K562 (cell line): ENCODE measurements around the gene GSDME. TPM values are rescaled to one million over a fixed set of nuclear protein-coding genes. Genes with fewer than 3 reads are reported as not detected.
A peak's percentile ranks its signal among the peaks of the same experiment; 100 is the strongest.

Source experiments
- ATAC-seq: fragments of 200-7000 bp; cut with Tn5 transposase; 3 replicates; pipeline ENCODE4 v1.9.1; 2020; ENCODE audit warnings: moderate library complexity
- BruUV-seq: library from RNA; stranded (reverse); fragments of 400-500 nt; replicated peaks from 2 replicates; lab custom pipeline; 2021; lab: Mats Ljungman, UMichigan
- CTCF ChIA-PET: fragments of 300-600 bp; formaldehyde crosslinking; extraction: SDS; loops from one replicate; lab custom pipeline; 2021; ENCODE audit warnings: low intra/inter-chr PET ratio; lab: Yijun Ruan, JAX
- POLR2A ChIA-PET: fragments of 300-600, 350-650 bp; sonication (Branson Sonifier 250); formaldehyde crosslinking; extraction: SDS; loops from one replicate; lab custom pipeline; 2021; ENCODE audit warnings: antibody characterized with exemption, inconsistent platforms; lab: Yijun Ruan, JAX
- DNase-seq, 4 experiments: peaks; one replicate each; pipeline versions ENCODE4 v3.0.0 to v3.0.0-alpha.2; 2011 to 2018; ENCODE audit warnings: low spot score in 3 of 4, mixed read lengths in 3 of 4; ENCODE audit errors: extremely low read depth in 1 of 4
- FAIRE-seq: peaks from 2 replicates; lab custom pipeline; 2011; peaks lifted over from hg19 to GRCh38; lab: Jason Lieb, UNC
- H2AFZ ChIP-seq: 2 replicates; pipeline ENCODE4 v1.6.0; 2011; ENCODE audit warnings: low read depth, low read length, control low read depth, inconsistent platforms
- H3K27ac ChIP-seq: fragments of 200-600 bp; 3 replicates; pipeline ENCODE4 v1.8.0; 2011; ENCODE audit warnings: low read depth, mild to moderate bottlenecking, control low read depth, inconsistent platforms, low read length, moderate library complexity, mixed read lengths; ENCODE audit errors: extremely low read depth
- H3K27me3 ChIP-seq, 2 experiments: fragments of 300-600 bp in 1 of 2; 2 replicates in 1 of 2; 3 replicates in 1 of 2; pipeline versions ENCODE4 v1.6.0 to v1.8.0; 2011; ENCODE audit warnings: inconsistent platforms in 2 of 2, low read length in 2 of 2, mild to moderate bottlenecking in 1 of 2, mixed read lengths in 1 of 2, moderate library complexity in 1 of 2; ENCODE audit not compliant: control insufficient read depth in 2 of 2, insufficient read depth in 2 of 2
- H3K36me3 ChIP-seq: fragments of 300-600 bp; 3 replicates; pipeline ENCODE4 v1.8.0; 2011; ENCODE audit warnings: mild to moderate bottlenecking, low read length, inconsistent platforms; ENCODE audit not compliant: control insufficient read depth, insufficient read depth
- H3K4me1 ChIP-seq, 2 experiments: fragments of 200-600 bp in 1 of 2; replicated peaks in 1 of 2; 2 replicates in 1 of 2; 3 replicates in 1 of 2; pipeline versions ENCODE4 v1.5.1 to v1.8.0; 2011; ENCODE audit warnings: inconsistent platforms in 2 of 2, low read length in 2 of 2, mild to moderate bottlenecking in 1 of 2, mixed read lengths in 1 of 2, moderate library complexity in 1 of 2; ENCODE audit not compliant: control insufficient read depth in 2 of 2, insufficient read depth in 2 of 2
- H3K4me2 ChIP-seq: 2 replicates; pipeline ENCODE4 v1.6.1; 2011; ENCODE audit warnings: low read length, control low read depth, inconsistent platforms, mixed read lengths; ENCODE audit not compliant: insufficient read depth
- H3K4me3 ChIP-seq: fragments of 200-600 bp; sonication (generic), shearing (Covaris generic); 2 replicates; pipeline ENCODE4 v1.5.1; 2016; ENCODE audit warnings: control low read depth, inconsistent platforms
- H3K79me2 ChIP-seq: fragments of 200-600 bp; 3 replicates; pipeline ENCODE4 v1.8.0; 2011; ENCODE audit warnings: low read length, inconsistent platforms; ENCODE audit not compliant: control insufficient read depth, insufficient read depth
- H3K9ac ChIP-seq, 2 experiments: 2 replicates each; pipeline versions ENCODE4 v1.6.0 to v1.6.1; 2011; ENCODE audit warnings: low read depth in 2 of 2, low read length in 2 of 2, control low read depth in 1 of 2, inconsistent platforms in 1 of 2, mild to moderate bottlenecking in 1 of 2, mixed read lengths in 1 of 2; ENCODE audit not compliant: insufficient read depth in 1 of 2
- H3K9me1 ChIP-seq: one replicate; pipeline ENCODE4 v1.6.0; 2011; ENCODE audit warnings: inconsistent platforms, mild to moderate bottlenecking, low read length, moderate library complexity; ENCODE audit not compliant: control insufficient read depth, insufficient read depth
- H3K9me3 ChIP-seq: replicated peaks from 2 replicates; pipeline ENCODE4 v1.5.1; 2011; ENCODE audit warnings: low read depth, low read length, inconsistent platforms; ENCODE audit not compliant: control insufficient read depth, insufficient read depth
- H4K20me1 ChIP-seq: replicated peaks from 2 replicates; pipeline ENCODE4 v1.6.1; 2011; ENCODE audit warnings: low read length, inconsistent platforms, mixed read lengths; ENCODE audit not compliant: control insufficient read depth, insufficient read depth
- ATF2 ChIP-seq: sonication (generic); formaldehyde crosslinking; IDR thresholded peaks from 2 replicates; pipeline ENCODE4 v1.8.1; 2022; ENCODE audit warnings: missing genetic modification reagents
- FOXM1 ChIP-seq, 2 experiments: fragments of 450-650 bp in 1 of 2; sonication (generic) in 1 of 2; formaldehyde crosslinking in 1 of 2; IDR thresholded peaks; 2 replicates each; pipeline versions ENCODE4 v1.6.1 to v1.9.0; 2017 to 2022; ENCODE audit warnings: low read depth in 2 of 2, mild to moderate bottlenecking in 2 of 2, missing genetic modification reagents in 1 of 2, moderate library complexity in 1 of 2
- HDAC2 ChIP-seq: fragments of 450-650 bp; IDR thresholded peaks from 2 replicates; pipeline ENCODE4 v1.6.1; 2016; ENCODE audit warnings: mild to moderate bottlenecking
- KDM1A ChIP-seq, 2 experiments: fragments of 450-650 bp; IDR thresholded peaks; 2 replicates each; pipeline ENCODE4 v1.6.1; 2016; ENCODE audit warnings: mild to moderate bottlenecking in 2 of 2
- L3MBTL2 ChIP-seq: fragments of 450-650 bp; IDR thresholded peaks from 2 replicates; pipeline ENCODE4 v1.6.1; 2016; ENCODE audit warnings: mild to moderate bottlenecking, moderate library complexity
- ZBTB33 ChIP-seq: sonication (generic); formaldehyde crosslinking; IDR thresholded peaks from 2 replicates; pipeline ENCODE4 v1.8.1; 2023; ENCODE audit warnings: mild to moderate bottlenecking, missing genetic modification reagents
- ZNF217 ChIP-seq: sonication (generic); formaldehyde crosslinking; IDR thresholded peaks from 2 replicates; pipeline ENCODE4 v1.8.0; 2022; ENCODE audit warnings: mild to moderate bottlenecking, missing genetic modification reagents
- WGBS: fragments of 100-300 bp; shearing (Covaris generic); methylation state at CpG from one replicate; pipeline ENCODE4 v1.1.6; 2016; ENCODE audit warnings: low coverage, mixed read lengths; ENCODE audit not compliant: insufficient coverage; ENCODE audit errors: missing lambda C conversion rate; 5-methylcytosine and 5-hydroxymethylcytosine counted together
- in situ Hi-C: fragments of 300-500 bp; cut with MboI; formaldehyde crosslinking; loops from 4 replicates; pipeline ENCODE4 v1.15.0; 2018; ENCODE audit warnings: inconsistent platforms, mixed read lengths
- intact Hi-C: fragments of 100-400 bp; cut with micrococcal nuclease; formaldehyde crosslinking; loops from 2 replicates; pipeline ENCODE4 v1.14.2; 2022
- polyA plus RNA-seq, 8 experiments: library from polyadenylated mRNA; depleted of rRNA in 4 of 8; stranded (reverse) in 5 of 8; unstranded in 3 of 8; fragments of >200 nt; fragmentation: Nextera tagmentation in 2 of 8; fragmentation: Illumina TruSeq in 1 of 8; extraction: Ambion mirVana in 2 of 8; extraction: Trizol in 1 of 8; gene quantifications; 2 replicates each; pipeline versions ENCODE4 v1.2.1 to v1.2.3, GENCODE V29; 2011 to 2014; ENCODE audit warnings: inconsistent platforms in 1 of 8, missing spikeins in 1 of 8
- total RNA-seq, 7 experiments: library from RNA; depleted of rRNA in 6 of 7; stranded (reverse); fragments of >200 nt in 6 of 7; fragmentation: Illumina TruSeq in 2 of 7; extraction: Trizol in 2 of 7; gene quantifications; 2 replicates each; pipeline versions ENCODE4 v1.2.1 to v1.2.3, GENCODE V29; 2011 to 2021; ENCODE audit warnings: low replicate concordance in 1 of 7
- TF ChIP-seq, protein P1 (sequence below), 2 experiments: IDR thresholded peaks; 2 replicates each; pipeline ENCODE4 v1.6.1; 2012; ENCODE audit warnings: improper control_type of control experiment in 2 of 2, low read depth in 2 of 2, low read length in 2 of 2, borderline replicate concordance in 1 of 2

GSDME gene
- total and polyA plus RNA-seq, 9 of the 15 experiments (the other 6 are each of a cell fraction or from before 2014, with no cell fraction given): 0.37 to 1.9 (median 0.62) TPM

GRCh38 chr7:24697416-24697815, 59.8 kb downstream of the GSDME start (continued):
- TF ChIP-seq FOXM1 (IDR thresholded peaks at IDR 0.05; ENCODE audit: low read depth) (no peak), FOXM1 (CRISPR knock-in tag; IDR thresholded peaks at IDR 0.05; ENCODE audit: low read depth) (no peak)

DNA sequence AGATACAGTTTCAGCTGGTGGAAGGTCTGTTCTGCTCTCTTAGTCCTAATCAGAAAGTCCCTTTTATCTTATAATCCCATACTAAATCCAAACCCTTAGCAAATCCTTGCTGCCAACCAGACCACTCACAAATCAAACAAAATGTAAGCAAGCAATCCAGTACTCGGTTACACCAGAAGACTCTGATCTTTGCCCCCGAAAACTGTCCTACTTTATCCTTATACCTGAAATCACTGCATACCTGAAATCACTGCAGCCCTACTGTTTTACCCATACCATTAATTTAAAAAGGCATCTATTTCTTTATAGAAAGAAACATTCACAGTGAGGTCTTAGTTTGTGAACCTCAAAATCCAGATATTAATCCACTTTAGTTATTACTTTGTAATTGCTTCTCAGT, 64.7 kb downstream of the GSDME start:
- Histone ChIP-seq H3K27ac (no peak overlapping the region), H3K4me2 (no peak overlapping the region), H3K9ac (no peak overlapping the region), H3K4me3 (no peak overlapping the region), H3K36me3 (no peaks in the 10 kb centered on the region; the same call in 2 of the 3 replicates)
- WGBS: 76% methylated on average over 2 of the region's 2 CpGs
- in situ Hi-C loops: no loop called here
- intact Hi-C loops: no loop called here
- no TSS peak for BruUV-seq
- POLR2A ChIA-PET: no interaction called here
- CTCF ChIA-PET: no interaction called here
- TF ChIP-seq ZNF217 (CRISPR knock-in tag) (no peak), KDM1A (IDR thresholded peaks at IDR 0.05) (peak; percentile 56 to 66; a peak in 3 of 4 replicates)
- TF ChIP-seq, all 486 proteins: peak for 1
- Histone ChIP-seq H2AFZ (no peak overlapping the region), H3K9me3 (no peaks in the 10 kb centered on the region), H3K79me2 (no peaks in the 10 kb centered on the region), H3K9me1 (no peaks in the 10 kb centered on the region), H4K20me1 (no peaks in the 10 kb centered on the region), H3K27me3 (no peaks in the 10 kb centered on the region), H3K4me1 (no peaks in the 10 kb centered on the region)
- no peak for DNase-seq
- no peak for ATAC-seq
- FAIRE-seq: no peak

DNA sequence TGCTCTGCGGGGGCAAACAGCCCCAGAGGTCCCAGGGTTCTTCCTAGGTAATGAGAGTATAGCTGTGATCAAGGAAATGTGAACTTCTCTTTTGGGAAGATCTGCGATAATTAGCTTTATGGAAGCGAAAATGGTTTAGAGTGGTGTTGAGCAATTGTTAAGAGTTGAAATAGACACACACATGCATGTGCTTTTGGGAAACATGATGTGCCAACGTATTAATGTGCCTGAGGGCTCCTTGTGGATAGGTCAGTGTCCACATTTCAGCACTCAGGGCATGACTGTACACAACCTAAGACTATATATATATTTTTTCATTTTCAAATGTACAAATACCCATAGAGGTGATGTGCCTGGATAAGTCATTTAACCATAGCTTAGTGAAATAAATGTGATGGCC, 67.0 kb downstream of the GSDME start:
- intact Hi-C loops (no loop called here), in situ Hi-C loops (no loop called here)
- Histone ChIP-seq H4K20me1 (no peaks in the 10 kb centered on the region), H3K9me1 (no peaks in the 10 kb centered on the region), H3K36me3 (peaks cover 3% of the 10 kb centered on the region; the same call in 2 of the 3 replicates), H3K4me2 (no peak overlapping the region), H2AFZ (no peak overlapping the region), H3K4me3 (no peak overlapping the region), H3K4me1 (no peaks in the 10 kb centered on the region), H3K79me2 (no peaks in the 10 kb centered on the region), H3K9me3 (no peaks in the 10 kb centered on the region), H3K27me3 (no peaks in the 10 kb centered on the region), H3K27ac (no peak overlapping the region), H3K9ac (no peak overlapping the region)
- FAIRE-seq: no peak
- BruUV-seq: no TSS peak
- no peak for DNase-seq
- ATAC-seq: no peak
- ChIA-PET CTCF (no interaction called here), POLR2A (no interaction called here)
- WGBS: 74% methylated on average over 4 of the region's 4 CpGs
- TF ChIP-seq L3MBTL2 (no peak), HDAC2 (no peak), ATF2 (CRISPR knock-in tag) (no peak), ZBTB33 (no peak)
- TF ChIP-seq, protein P1, sequence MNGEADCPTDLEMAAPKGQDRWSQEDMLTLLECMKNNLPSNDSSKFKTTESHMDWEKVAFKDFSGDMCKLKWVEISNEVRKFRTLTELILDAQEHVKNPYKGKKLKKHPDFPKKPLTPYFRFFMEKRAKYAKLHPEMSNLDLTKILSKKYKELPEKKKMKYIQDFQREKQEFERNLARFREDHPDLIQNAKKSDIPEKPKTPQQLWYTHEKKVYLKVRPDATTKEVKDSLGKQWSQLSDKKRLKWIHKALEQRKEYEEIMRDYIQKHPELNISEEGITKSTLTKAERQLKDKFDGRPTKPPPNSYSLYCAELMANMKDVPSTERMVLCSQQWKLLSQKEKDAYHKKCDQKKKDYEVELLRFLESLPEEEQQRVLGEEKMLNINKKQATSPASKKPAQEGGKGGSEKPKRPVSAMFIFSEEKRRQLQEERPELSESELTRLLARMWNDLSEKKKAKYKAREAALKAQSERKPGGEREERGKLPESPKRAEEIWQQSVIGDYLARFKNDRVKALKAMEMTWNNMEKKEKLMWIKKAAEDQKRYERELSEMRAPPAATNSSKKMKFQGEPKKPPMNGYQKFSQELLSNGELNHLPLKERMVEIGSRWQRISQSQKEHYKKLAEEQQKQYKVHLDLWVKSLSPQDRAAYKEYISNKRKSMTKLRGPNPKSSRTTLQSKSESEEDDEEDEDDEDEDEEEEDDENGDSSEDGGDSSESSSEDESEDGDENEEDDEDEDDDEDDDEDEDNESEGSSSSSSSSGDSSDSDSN (IDR thresholded peaks at IDR 0.05; ENCODE audit: borderline replicate concordance in 1 of 2, low read depth in 2 of 2, low read length in 2 of 2): no peak
